HG02938 (cell line): ENCODE measurements around the gene BAD.
A peak's percentile ranks its signal among the peaks of the same experiment; 100 is the strongest.
"Not testable (repeated sequence)": the region's sequence is repeated elsewhere in the genome, so short reads cannot be mapped to it uniquely, and the experiment has no call there.

ENCODE experiments used
- ATAC-seq: cut with Tn5 transposase; IDR thresholded peaks from one replicate; pipeline ENCODE4 v1.9.1; 2021; ENCODE audit warnings: mild to moderate bottlenecking, moderate library complexity; ENCODE audit not compliant: unreplicated experiment

Gene BAD

GRCh38 chr11:64315667-64316526, 31.4 kb upstream of the BAD start:
- not testable (repeated sequence) for ATAC-seq

DNA sequence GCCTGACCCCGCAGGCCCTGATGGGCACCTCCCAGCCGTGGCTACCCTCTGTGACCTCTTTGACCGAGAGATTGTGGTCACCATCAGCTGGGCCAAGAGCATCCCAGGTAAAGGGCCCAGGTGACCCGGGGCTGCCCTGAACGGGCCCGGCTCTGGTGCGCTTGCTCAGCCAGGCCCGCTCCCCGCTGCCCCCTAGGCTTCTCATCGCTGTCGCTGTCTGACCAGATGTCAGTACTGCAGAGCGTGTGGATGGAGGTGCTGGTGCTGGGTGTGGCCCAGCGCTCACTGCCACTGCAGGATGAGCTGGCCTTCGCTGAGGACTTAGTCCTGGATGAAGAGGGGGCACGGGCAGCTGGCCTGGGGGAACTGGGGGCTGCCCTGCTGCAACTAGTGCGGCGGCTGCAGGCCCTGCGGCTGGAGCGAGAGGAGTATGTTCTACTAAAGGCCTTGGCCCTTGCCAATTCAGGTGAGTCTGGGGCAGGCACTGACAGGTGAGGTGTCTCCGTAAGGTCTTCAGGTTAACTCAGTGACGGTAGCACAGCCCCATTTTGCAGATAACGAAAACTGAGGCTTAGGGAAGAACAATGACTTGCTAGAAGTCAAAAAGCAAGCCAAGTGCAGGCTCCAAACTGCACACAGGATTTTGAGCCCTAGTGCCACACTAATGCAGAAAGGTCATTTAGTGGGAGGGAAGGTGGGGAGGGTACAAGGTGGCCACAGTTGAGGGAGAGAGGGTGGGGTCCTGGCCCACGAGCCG, 30.5 kb upstream of the BAD start:
- ATAC-seq = no peak

- ATAC-seq = no peak
Observed at GRCh38 chr11:64314146-64314804, 29.8 kb upstream of the BAD start.

GRCh38 chr11:64313491-64314145, 29.2 kb upstream of the BAD start:
- no peak for ATAC-seq

- ATAC-seq = no peak
Observed at GRCh38 chr11:64312947-64313346, 28.5 kb upstream of the BAD start.

GRCh38 chr11:64307795-64308194, 23.3 kb upstream of the BAD start:
- ATAC-seq = not testable (repeated sequence)

- no peak for ATAC-seq
Observed at GRCh38 chr11:64306876-64307622, 22.6 kb upstream of the BAD start.

DNA sequence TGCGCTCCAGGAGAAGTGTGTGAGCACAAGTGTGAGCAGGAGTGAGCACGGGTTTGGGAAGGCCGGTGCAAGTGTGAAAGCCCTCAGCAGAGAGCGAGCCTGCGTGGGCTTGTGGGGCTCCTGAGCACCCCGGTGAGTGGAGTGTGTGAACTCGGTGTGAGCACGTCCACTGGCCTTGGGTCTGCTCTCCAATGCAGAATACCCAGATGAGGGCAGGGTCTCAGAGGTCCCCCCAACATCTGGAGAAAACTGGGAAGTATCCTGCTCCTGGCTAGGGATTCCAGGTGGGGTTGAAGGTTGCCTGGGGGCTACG, 22.1 kb upstream of the BAD start:
- no peak for ATAC-seq

GRCh38 chr11:64305691-64306562, 21.5 kb upstream of the BAD start:
- peak; percentile 13 for ATAC-seq

DNA sequence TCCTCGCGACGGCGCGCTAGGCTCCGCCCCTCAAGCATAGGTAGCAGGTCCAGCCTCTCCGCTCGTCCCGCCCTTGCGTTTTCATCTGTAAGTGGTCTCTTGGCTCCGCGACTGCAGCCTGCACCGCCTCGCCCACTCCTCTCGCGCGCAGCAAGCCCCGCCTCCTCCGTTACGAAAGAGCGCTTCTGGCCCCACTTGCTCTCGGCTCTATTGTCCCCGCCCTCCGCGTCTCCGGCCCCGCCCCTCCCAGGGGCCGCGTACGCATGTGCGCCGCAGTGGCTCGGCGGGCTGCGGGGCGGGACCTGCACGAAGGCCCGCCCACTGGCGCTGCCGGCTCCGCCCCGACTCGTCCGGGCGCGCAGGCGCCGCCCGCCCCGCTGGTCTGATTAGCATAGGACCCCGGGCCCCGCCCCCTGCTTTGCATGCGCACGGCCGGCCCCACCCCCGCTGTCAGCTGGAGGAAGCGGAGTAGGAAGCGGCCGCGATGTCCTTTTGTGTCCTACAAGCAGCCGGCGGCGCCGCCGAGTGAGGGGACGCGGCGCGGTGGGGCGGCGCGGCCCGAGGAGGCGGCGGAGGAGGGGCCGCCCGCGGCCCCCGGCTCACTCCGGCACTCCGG, 20.7 kb upstream of the BAD start, which contains the start of gene ESRRA:
TSS of gene ESRRA (plus strand) at position 450 of the 616 bp plus-strand sequence. CDS start 1,656 bp downstream, outside the sequence.
- peak; percentile 66 for ATAC-seq

- ATAC-seq = peak; percentile 30
Observed at GRCh38 chr11:64304316-64305072, 20.0 kb upstream of the BAD start.

- ATAC-seq = no peak
Observed at GRCh38 chr11:64304032-64304315, 19.5 kb upstream of the BAD start.

- no peak for ATAC-seq
Observed at GRCh38 chr11:64303109-64304031, 18.9 kb upstream of the BAD start.

- ATAC-seq = no peak
Observed at GRCh38 chr11:64299847-64300648, 15.6 kb upstream of the BAD start, which contains the start of gene CATSPERZ. Gene CATSPERZ, plus strand, starts transcription at chr11:64300358. Its CDS starts 53 bp downstream, at chr11:64300411.

DNA sequence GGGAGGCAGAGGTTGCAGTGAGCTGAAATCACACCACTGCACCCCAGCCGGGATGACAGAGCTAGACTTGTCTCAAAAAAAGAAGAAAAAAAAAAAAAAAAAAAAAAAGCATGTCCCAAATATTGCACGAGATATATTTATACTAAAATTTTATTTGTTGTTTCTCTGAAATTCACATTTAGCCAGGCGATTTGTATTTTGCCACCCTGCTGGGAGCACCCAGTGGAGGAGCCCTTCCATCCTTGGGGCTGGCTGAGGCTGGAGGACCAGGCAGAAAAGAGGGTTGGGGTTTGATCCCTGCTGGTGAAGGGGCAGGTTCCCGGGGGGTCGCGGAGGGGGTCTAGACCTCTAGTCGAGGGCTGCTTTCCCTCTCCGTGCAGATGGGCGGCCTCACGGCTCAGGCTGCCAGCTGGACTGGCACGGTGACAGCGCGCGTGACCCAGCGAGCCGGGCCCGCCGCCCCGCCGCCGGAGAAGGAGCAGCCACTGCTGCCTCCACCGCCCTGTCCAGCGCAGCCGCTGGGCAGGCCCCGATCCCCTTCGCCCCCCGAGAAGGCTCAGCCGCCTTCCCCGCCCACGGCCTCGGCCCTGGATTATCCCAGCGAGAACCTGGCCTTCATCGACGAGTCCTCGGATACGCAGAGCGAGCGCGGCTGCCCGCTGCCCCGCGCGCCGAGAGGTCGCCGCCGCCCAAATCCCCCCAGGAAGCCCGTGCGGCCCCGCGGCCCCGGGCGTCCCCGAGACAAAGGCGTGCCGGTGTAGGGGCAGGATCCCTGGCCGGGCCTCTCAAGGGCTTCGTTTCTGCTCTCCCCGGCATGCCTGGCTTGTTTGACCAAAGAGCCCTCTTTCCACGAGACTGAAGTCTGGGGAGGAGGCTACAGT, 14.7 kb upstream of the BAD start:
- no peak for ATAC-seq
